ENCODE data around the gene PIM1. TPM values are rescaled to one million over a fixed set of nuclear protein-coding genes. Genes with fewer than 3 reads are reported as not detected.
"Not testable (repeated sequence)": the region's sequence is repeated elsewhere in the genome, so short reads cannot be mapped to it uniquely, and the experiment has no call there.

Gene PIM1
- polyA plus RNA-seq (ENCODE audit: low read depth in 6 of 6), result 10 to 100 TPM; 15.0 to 46.3 (median 24.3) TPM

- no peaks in the 10 kb centered on the region for H3K27me3 Mint-ChIP-seq
- no peaks in the 10 kb centered on the region for H3K9me3 Mint-ChIP-seq
- H3K4me3 Mint-ChIP-seq, result peak within 1 kb of the TSS; percentile 90 to 97 (median 94)
- DNase-seq (peak; percentile 91), ATAC-seq (ENCODE audit: low read depth in 2 of 2) (peak; percentile 79 to 85)
- peak within 1 kb of the TSS; percentile 74 to 98 (median 94) for H3K27ac Mint-ChIP-seq
- peaks cover 30 to 47% (median 40%) of the 10 kb centered on the region in 3 donors for H3K4me1 Mint-ChIP-seq
- peaks cover 7 to 13% of the 10 kb centered on the region in 2 donors for H3K36me3 Mint-ChIP-seq
Measured at GRCh38 chr6:37169496-37170272, at the start of gene PIM1. Gene PIM1, plus strand, starts transcription at chr6:37170152. Its CDS starts 424 bp downstream, at chr6:37170576.

- Mint-ChIP-seq H3K4me1 (peaks cover 5 to 14% (median 7%) of the 10 kb centered on the region in 3 donors), H3K9me3 (no peaks in the 10 kb centered on the region), H3K4me3 (no peak overlapping the region), H3K27ac (no peak overlapping the region), H3K27me3 (peaks cover 10 to 27% (median 24%) of the 10 kb centered on the region in 3 donors), H3K36me3 (no peaks in the 10 kb centered on the region)
- no peak for ATAC-seq (ENCODE audit: low read depth in 2 of 2)
- DNase-seq, result no peak
Measured at GRCh38 chr6:37121556-37121955, 48.4 kb upstream of the PIM1 start.

GRCh38 chr6:37122861-37123260 lies 47.1 kb upstream of the PIM1 start:
- DNase-seq (no peak), ATAC-seq (ENCODE audit: low read depth in 2 of 2) (no peak)
- Mint-ChIP-seq H3K36me3 (no peaks in the 10 kb centered on the region), H3K27ac (peak overlapping the region in 1 of 6 donors; percentile 4), H3K9me3 (no peaks in the 10 kb centered on the region), H3K27me3 (peaks cover 10 to 27% (median 24%) of the 10 kb centered on the region in 3 donors), H3K4me1 (peaks cover 5 to 15% (median 7%) of the 10 kb centered on the region in 3 donors), H3K4me3 (no peak overlapping the region)

- no peak overlapping the region for H3K4me3 Mint-ChIP-seq
- no peak for ATAC-seq (ENCODE audit: low read depth in 2 of 2)
Measured at GRCh38 chr6:37123957-37124729, 45.8 kb upstream of the PIM1 start.

GRCh38 chr6:37125774-37126492 lies 44.0 kb upstream of the PIM1 start:
- DNase-seq (no peak), ATAC-seq (ENCODE audit: low read depth in 2 of 2) (no peak)
- no peaks in the 10 kb centered on the region for H3K9me3 Mint-ChIP-seq
- no peaks in the 10 kb centered on the region for H3K36me3 Mint-ChIP-seq
- no peak overlapping the region for H3K4me3 Mint-ChIP-seq
- peak overlapping the region in 2 of 6 donors; percentile 8 to 37 for H3K27ac Mint-ChIP-seq
- H3K27me3 Mint-ChIP-seq, result peaks cover 10 to 27% (median 24%) of the 10 kb centered on the region in 3 donors
- H3K4me1 Mint-ChIP-seq, result peaks cover 0 to 15% (median 4%) of the 10 kb centered on the region in 3 donors

More at GRCh38 chr6:37123957-37124729, 45.8 kb upstream of the PIM1 start:
- Mint-ChIP-seq H3K27ac (peak overlapping the region in 3 of 6 donors; percentile 17 to 59 (median 44)), H3K36me3 (no peaks in the 10 kb centered on the region), H3K9me3 (no peaks in the 10 kb centered on the region), H3K4me1 (peaks cover 5 to 20% (median 7%) of the 10 kb centered on the region in 3 donors), H3K27me3 (peaks cover 10 to 27% (median 24%) of the 10 kb centered on the region in 3 donors)
- no peak for DNase-seq

GRCh38 chr6:37126493-37126958 lies 43.4 kb upstream of the PIM1 start:
- H3K4me3 Mint-ChIP-seq, result no peak overlapping the region
- peaks cover 10 to 27% (median 24%) of the 10 kb centered on the region in 3 donors for H3K27me3 Mint-ChIP-seq
- H3K9me3 Mint-ChIP-seq, result no peaks in the 10 kb centered on the region
- H3K36me3 Mint-ChIP-seq, result no peaks in the 10 kb centered on the region
- peak overlapping the region in 2 of 6 donors; percentile 8 to 58 for H3K27ac Mint-ChIP-seq
- no peak for ATAC-seq (ENCODE audit: low read depth in 2 of 2)
- DNase-seq, result no peak
- H3K4me1 Mint-ChIP-seq, result peaks cover 0 to 15% (median 4%) of the 10 kb centered on the region in 3 donors

GRCh38 chr6:37126961-37127616 lies 42.9 kb upstream of the PIM1 start:
- Mint-ChIP-seq H3K4me3 (no peak overlapping the region), H3K4me1 (peaks cover 0 to 15% (median 4%) of the 10 kb centered on the region in 3 donors), H3K27ac (no peak overlapping the region), H3K9me3 (no peaks in the 10 kb centered on the region), H3K27me3 (peaks cover 10 to 27% (median 22%) of the 10 kb centered on the region in 3 donors), H3K36me3 (no peaks in the 10 kb centered on the region)
- no peak for ATAC-seq (ENCODE audit: low read depth in 2 of 2)
- DNase-seq, result no peak

GRCh38 chr6:37127961-37128862 lies 41.7 kb upstream of the PIM1 start:
- Mint-ChIP-seq H3K27me3 (peaks cover 6 to 17% (median 11%) of the 10 kb centered on the region in 3 donors), H3K36me3 (no peaks in the 10 kb centered on the region), H3K4me1 (peaks cover 0 to 15% (median 0%) of the 10 kb centered on the region in 3 donors), H3K4me3 (no peak overlapping the region), H3K27ac (peak overlapping the region in 1 of 6 donors; percentile 35), H3K9me3 (no peaks in the 10 kb centered on the region)
- ATAC-seq (ENCODE audit: low read depth in 2 of 2) (no peak), DNase-seq (no peak)

- not testable (repeated sequence) for ATAC-seq (ENCODE audit: low read depth in 2 of 2); H3K9me3 Mint-ChIP-seq; H3K27ac Mint-ChIP-seq; H3K36me3 Mint-ChIP-seq; H3K4me3 Mint-ChIP-seq; DNase-seq
- H3K4me1 Mint-ChIP-seq, result peaks cover 0 to 15% (median 0%) of the 10 kb centered on the region in 3 donors
- H3K27me3 Mint-ChIP-seq, result peaks cover 6 to 17% (median 9%) of the 10 kb centered on the region in 3 donors
Measured at GRCh38 chr6:37128863-37129443, 41.0 kb upstream of the PIM1 start.

- Mint-ChIP-seq H3K4me3 (peak overlapping the region in 1 of 8 donors; percentile 22), H3K27me3 (peaks cover 6 to 13% (median 9%) of the 10 kb centered on the region in 3 donors), H3K4me1 (peaks cover 0 to 15% (median 3%) of the 10 kb centered on the region in 3 donors), H3K36me3 (no peaks in the 10 kb centered on the region), H3K9me3 (no peaks in the 10 kb centered on the region), H3K27ac (no peak overlapping the region)
- DNase-seq (no peak), ATAC-seq (ENCODE audit: low read depth in 2 of 2) (no peak)
Measured at GRCh38 chr6:37129566-37129965, 40.4 kb upstream of the PIM1 start.

GRCh38 chr6:37130704-37131103 lies 39.2 kb upstream of the PIM1 start:
- no peaks in the 10 kb centered on the region for H3K9me3 Mint-ChIP-seq
- DNase-seq (no peak), ATAC-seq (ENCODE audit: low read depth in 2 of 2) (no peak)
- H3K27me3 Mint-ChIP-seq, result peaks cover 6 to 9% (median 7%) of the 10 kb centered on the region in 3 donors
- peak overlapping the region in 1 of 6 donors; percentile 5 for H3K27ac Mint-ChIP-seq
- no peak overlapping the region for H3K4me3 Mint-ChIP-seq
- H3K36me3 Mint-ChIP-seq, result no peaks in the 10 kb centered on the region
- H3K4me1 Mint-ChIP-seq, result peaks cover 0 to 12% (median 3%) of the 10 kb centered on the region in 3 donors

All from naive B cell (primary cell).